Psoas muscle (tissue), 8 donors: Measurements from ENCODE around the gene FYN. TPM values are rescaled to one million over a fixed set of nuclear protein-coding genes. Genes with fewer than 3 reads are reported as not detected.
"Not testable (repeated sequence)": the region's sequence is repeated elsewhere in the genome, so short reads cannot be mapped to it uniquely, and the experiment has no call there.

Experiments
- ATAC-seq, 4 donors: fragments of 200-7000 bp; cut with Tn5 transposase; one replicate each; pipeline ENCODE4 v1.9.1; 2020; ENCODE audit warnings: moderate library complexity in 3 of 4, mild to moderate bottlenecking in 2 of 4
- DNase-seq, 2 donors: peaks; one replicate each; pipeline ENCODE4 v3.0.0-alpha.2; 2020
- H3K27ac ChIP-seq: fragments of 200-600 bp; one replicate; pipeline ENCODE4 v1.8.0; 2022
- H3K27me3 ChIP-seq, 3 donors: fragments of 200-600 bp in 1 of 3; one replicate each; pipeline versions ENCODE4 v1.6.1 to v1.8.0; 2013 to 2022; ENCODE audit warnings: low read length in 2 of 3, mild to moderate bottlenecking in 2 of 3, moderate library complexity in 1 of 3; ENCODE audit not compliant: insufficient read depth in 3 of 3
- H3K36me3 ChIP-seq, 2 donors: fragments of 200-600 bp in 1 of 2; one replicate each; pipeline versions ENCODE4 v1.6.1 to v1.8.0; 2013 to 2022; ENCODE audit warnings: low read depth in 1 of 2, mild to moderate bottlenecking in 1 of 2, moderate library complexity in 1 of 2; ENCODE audit not compliant: insufficient read depth in 1 of 2
- H3K4me1 ChIP-seq: fragments of 200-600 bp; one replicate; pipeline ENCODE4 v1.8.0; 2022
- H3K4me3 ChIP-seq: fragments of 200-600 bp; one replicate; pipeline ENCODE4 v1.8.0; 2022; ENCODE audit warnings: mild to moderate bottlenecking
- H3K9me3 ChIP-seq: fragments of 200-600 bp; one replicate; pipeline ENCODE4 v1.8.0; 2022
- WGBS, 3 donors: extraction: QIAGEN DNeasy Blood & Tissue Kit; methylation state at CpG; one replicate each; pipeline versions ENCODE4 v1.1.6 to v1.1.7; 2013; 5-methylcytosine and 5-hydroxymethylcytosine counted together
- intact Hi-C, 2 donors: fragments of 100-400 bp; cut with DNase I; formaldehyde crosslinking; loops; one replicate each; pipeline versions ENCODE4 v1.11.0 to v1.14.2; 2022
- polyA plus RNA-seq, 3 donors: library from polyadenylated mRNA; stranded (reverse); fragments of 200-250 nt; gene quantifications; one replicate each; pipeline ENCODE4 v1.2.3, GENCODE V29; 2013
- total RNA-seq, 4 donors: library from RNA; stranded (reverse); fragmentation: NEBNext Ultra II Directional in 2 of 4; extraction: Animal tissue kit (Norgen Biotek cat#: 25700) in 2 of 4; gene quantifications; one replicate each; pipeline versions ENCODE4 v1.2.1 to v1.2.4, GENCODE V29; 2021 to 2023
- TF ChIP-seq, protein P1 (sequence below): fragments of 200-600 bp; IDR thresholded peaks from one replicate; pipeline ENCODE4 v1.8.0; 2022; ENCODE audit warnings: antibody characterized with exemption
- donor health status: healthy with polysubstance abuse.
- donor health status: DM: no; HTN: no; CAD: no; lungs with moderate emphysema.
- donor health status: Bipolar disorder and iron deficiency.
- donor health status: healthy.
- donor health status: DM: yes; HTN: yes; CAD: no.
- donor health status: DM: no; HTN: no; CAD: no.
- donor health status: DM: no; HTN: no; CAD: no.
- donor health status: DM: yes; HTN: yes; CAD: no.

The FYN gene
- total and polyA plus RNA-seq, 7 donors = 7.1 to 27.8 (median 12.3) TPM

DNA sequence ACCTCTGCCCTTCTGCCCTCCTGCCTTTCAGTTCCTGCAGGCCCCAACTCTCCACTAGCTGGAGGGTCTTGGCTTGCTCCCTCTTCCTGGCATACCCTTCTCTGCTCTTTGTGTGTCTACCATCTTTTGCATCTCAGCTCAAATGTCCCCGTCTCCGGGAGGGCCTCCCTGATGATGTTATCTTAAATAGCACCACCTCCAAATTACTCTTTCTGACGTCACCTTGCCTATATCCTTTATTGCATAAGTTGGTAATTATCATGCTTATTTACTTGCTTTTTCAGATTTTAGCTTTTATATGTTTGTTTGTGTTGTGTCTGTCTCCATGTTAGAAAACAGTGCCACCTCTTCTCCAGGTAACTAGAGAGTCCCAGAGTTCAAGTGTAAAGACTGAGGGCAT, 36.0 kb upstream of the FYN start:
- Histone ChIP-seq H3K4me1 (no peaks in the 10 kb centered on the region), H3K27ac (no peak overlapping the region), H3K4me3 (no peak overlapping the region), H3K27me3 (no peaks in the 10 kb centered on the region), H3K36me3 (no peaks in the 10 kb centered on the region), H3K9me3 (no peaks in the 10 kb centered on the region)
- WGBS, 3 donors = 83 to 95% (median 91%) methylated on average over 3 of the region's 3 CpGs
- ATAC-seq (no peak), DNase-seq (no peak)
- intact Hi-C loops = no loop called here
- TF ChIP-seq, protein P1, sequence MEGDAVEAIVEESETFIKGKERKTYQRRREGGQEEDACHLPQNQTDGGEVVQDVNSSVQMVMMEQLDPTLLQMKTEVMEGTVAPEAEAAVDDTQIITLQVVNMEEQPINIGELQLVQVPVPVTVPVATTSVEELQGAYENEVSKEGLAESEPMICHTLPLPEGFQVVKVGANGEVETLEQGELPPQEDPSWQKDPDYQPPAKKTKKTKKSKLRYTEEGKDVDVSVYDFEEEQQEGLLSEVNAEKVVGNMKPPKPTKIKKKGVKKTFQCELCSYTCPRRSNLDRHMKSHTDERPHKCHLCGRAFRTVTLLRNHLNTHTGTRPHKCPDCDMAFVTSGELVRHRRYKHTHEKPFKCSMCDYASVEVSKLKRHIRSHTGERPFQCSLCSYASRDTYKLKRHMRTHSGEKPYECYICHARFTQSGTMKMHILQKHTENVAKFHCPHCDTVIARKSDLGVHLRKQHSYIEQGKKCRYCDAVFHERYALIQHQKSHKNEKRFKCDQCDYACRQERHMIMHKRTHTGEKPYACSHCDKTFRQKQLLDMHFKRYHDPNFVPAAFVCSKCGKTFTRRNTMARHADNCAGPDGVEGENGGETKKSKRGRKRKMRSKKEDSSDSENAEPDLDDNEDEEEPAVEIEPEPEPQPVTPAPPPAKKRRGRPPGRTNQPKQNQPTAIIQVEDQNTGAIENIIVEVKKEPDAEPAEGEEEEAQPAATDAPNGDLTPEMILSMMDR = no peak

DNA sequence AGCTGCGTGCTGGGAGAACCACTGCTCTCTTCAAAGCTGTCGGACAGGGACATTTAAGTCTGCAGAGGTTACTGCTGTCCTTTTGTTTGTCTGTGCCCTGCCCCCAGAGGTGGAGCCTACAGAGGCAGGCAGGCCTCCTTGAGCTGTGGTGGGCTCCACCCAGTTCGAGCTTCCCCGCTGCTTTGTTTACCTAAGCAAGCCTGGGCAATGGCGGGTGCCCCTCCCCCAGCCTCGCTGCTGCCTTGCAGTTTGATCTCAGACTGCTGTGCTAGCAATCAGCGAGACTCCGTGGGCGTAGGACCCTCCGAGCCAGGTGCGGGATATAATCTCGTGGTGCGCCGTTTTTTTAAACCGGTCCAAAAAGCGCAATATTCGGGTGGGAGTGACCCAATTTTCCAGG, 35.1 kb upstream of the FYN start:
- H3K27me3 ChIP-seq, H3K36me3 ChIP-seq, DNase-seq, H3K27ac ChIP-seq, ATAC-seq, H3K4me1 ChIP-seq, H3K4me3 ChIP-seq, intact Hi-C loops, H3K9me3 ChIP-seq: not testable (repeated sequence)
- 84 to 89% (median 88%) methylated on average over 7 to 14 of the region's 17 CpGs for whole genome bisulfite sequencing, 3 donors

DNA sequence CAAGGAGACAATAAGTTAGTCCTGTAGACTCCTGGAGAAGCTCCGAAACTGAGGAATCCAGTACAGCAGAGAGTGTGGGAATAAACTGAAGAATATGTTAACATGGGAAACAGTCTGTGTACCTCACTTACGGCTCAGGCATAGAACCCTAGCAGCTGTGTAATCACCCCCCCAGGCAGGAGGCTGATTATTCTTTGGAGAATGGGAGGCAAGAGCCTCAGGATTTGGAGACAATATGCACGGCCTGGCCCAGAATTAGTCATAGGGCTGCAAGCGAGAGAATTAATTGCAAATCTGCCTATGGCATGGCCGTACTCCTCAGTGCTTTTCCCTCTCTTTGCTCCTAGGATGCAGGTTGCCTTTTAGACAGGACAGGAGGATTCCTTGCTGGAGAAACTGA, 27.5 kb upstream of the FYN start:
- 84 to 91% (median 90%) methylated on average over 5 of the region's 5 CpGs for WGBS, 3 donors
- Histone ChIP-seq H3K27ac (no peak overlapping the region), H3K4me3 (no peak overlapping the region), H3K27me3 (no peaks in the 10 kb centered on the region), H3K36me3 (no peaks in the 10 kb centered on the region), H3K9me3 (no peaks in the 10 kb centered on the region), H3K4me1 (no peaks in the 10 kb centered on the region)
- ATAC-seq = no peak
- TF ChIP-seq, protein P1 = no peak
- no peak for DNase-seq
- intact Hi-C loops = no loop called here

DNA sequence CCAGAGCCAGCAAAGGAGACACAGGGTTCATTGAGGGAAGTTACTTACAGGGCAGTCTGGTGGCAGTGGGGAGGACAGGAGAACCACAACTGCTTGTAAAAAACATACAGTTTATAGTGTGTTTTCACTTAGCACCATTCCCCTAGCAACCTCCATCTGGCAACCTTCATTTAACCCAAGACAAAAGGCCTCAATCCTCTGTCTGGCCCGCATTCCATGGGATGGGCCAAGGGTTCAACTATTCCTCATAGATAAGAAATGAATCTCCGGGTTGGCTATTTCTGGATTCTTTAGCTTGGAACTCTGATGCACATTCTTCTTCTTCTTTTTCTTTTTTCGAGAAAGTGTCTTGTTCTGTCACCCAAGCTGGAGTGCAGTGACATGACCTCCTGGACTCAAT, 26.3 kb upstream of the FYN start:
- intact Hi-C loops = no loop called here
- ATAC-seq (no peak), DNase-seq (no peak)
- H3K36me3 ChIP-seq = no peaks in the 10 kb centered on the region
- H3K4me3 ChIP-seq = no peak overlapping the region
- 89 to 95% (median 92%) methylated on average over 3 of the region's 3 CpGs for WGBS, 3 donors
- H3K27me3 ChIP-seq = no peaks in the 10 kb centered on the region
- TF ChIP-seq, protein P1 = no peak
- H3K4me1 ChIP-seq = no peaks in the 10 kb centered on the region
- no peaks in the 10 kb centered on the region for H3K9me3 ChIP-seq
- no peak overlapping the region for H3K27ac ChIP-seq

DNA sequence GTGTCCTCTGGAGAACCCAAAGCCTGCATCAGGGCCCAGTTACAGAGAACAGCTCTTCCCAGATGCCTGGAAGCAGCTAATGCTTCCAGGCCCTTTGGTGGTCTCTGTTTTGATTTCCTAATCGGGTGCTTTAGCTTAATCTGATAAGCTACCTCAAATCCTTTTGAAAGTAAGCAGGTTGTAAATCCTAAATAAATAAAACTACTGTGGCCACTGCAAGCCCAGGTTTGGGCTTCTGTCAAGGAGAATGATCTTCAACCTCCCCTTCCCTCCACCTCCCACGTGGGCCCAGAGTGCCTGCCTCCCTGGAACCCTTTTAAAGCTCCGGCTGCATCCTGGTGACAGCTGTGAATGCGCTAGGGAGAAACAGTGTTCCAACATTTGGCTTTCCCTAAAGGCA, 25.2 kb upstream of the FYN start:
- DNase-seq (no peak), ATAC-seq (no peak)
- Histone ChIP-seq H3K36me3 (no peaks in the 10 kb centered on the region), H3K4me1 (no peaks in the 10 kb centered on the region), H3K27me3 (no peaks in the 10 kb centered on the region), H3K27ac (no peak overlapping the region), H3K4me3 (no peak overlapping the region), H3K9me3 (no peaks in the 10 kb centered on the region)
- 60 to 73% (median 68%) methylated on average over 4 of the region's 4 CpGs for WGBS, 3 donors
- intact Hi-C loops = no loop called here
- TF ChIP-seq, protein P1 = no peak
